HepG2 (cell line): ENCODE data around the gene ZNF524. TPM values are rescaled to one million over a fixed set of nuclear protein-coding genes. Genes with fewer than 3 reads are reported as not detected.

Experiments used
- ATAC-seq: fragments of 200-7000 bp; cut with Tn5 transposase; 3 replicates; pipeline ENCODE4 v1.9.1; 2020; ENCODE audit warnings: mild to moderate bottlenecking, moderate library complexity
- BruUV-seq: library from RNA; stranded (reverse); fragments of 400-500 nt; replicated peaks from 2 replicates; lab custom pipeline; 2021; lab: Mats Ljungman, UMichigan
- CTCF ChIA-PET: fragments of 300-600 bp; formaldehyde crosslinking; extraction: SDS; loops from one replicate; lab custom pipeline; 2021; ENCODE audit warnings: low total read pairs, inconsistent platforms, low intra/inter-chr PET ratio; lab: Yijun Ruan, JAX
- POLR2A ChIA-PET: fragments of 350-600 bp; sonication (Branson Sonifier 250); formaldehyde crosslinking; loops from one replicate; lab custom pipeline; 2020; ENCODE audit warnings: antibody characterized with exemption, inconsistent platforms; lab: Yijun Ruan, JAX
- DNase-seq: peaks from one replicate; pipeline ENCODE4 v3.0.0-alpha.2; 2015; ENCODE audit warnings: low spot score
- FAIRE-seq: peaks from 3 replicates; lab custom pipeline; 2011; peaks lifted over from hg19 to GRCh38; lab: Jason Lieb, UNC
- H2AFZ ChIP-seq: one replicate; pipeline ENCODE4 v1.6.1; 2011; ENCODE audit warnings: low read length, inconsistent platforms
- H3K27ac ChIP-seq: fragments of 300-600 bp; 3 replicates; pipeline ENCODE4 v1.8.0; 2011; ENCODE audit warnings: mixed run types, mild to moderate bottlenecking, mixed read lengths, low read length, inconsistent platforms; ENCODE audit not compliant: insufficient read depth; ENCODE audit errors: extremely low read length
- H3K27me3 ChIP-seq, 2 experiments: fragments of 200-600 bp in 1 of 2; 2 replicates in 1 of 2; 3 replicates in 1 of 2; pipeline versions ENCODE4 v1.6.0 to v1.8.0; 2011; ENCODE audit warnings: low read length in 2 of 2, mild to moderate bottlenecking in 2 of 2, moderate library complexity in 2 of 2, inconsistent platforms in 1 of 2; ENCODE audit not compliant: insufficient read depth in 2 of 2, control insufficient read depth in 1 of 2
- H3K36me3 ChIP-seq, 2 experiments: fragments of 200-600 bp in 1 of 2; replicated peaks in 1 of 2; 2 replicates in 1 of 2; 3 replicates in 1 of 2; pipeline versions ENCODE4 v1.5.1 to v1.8.0; 2011; ENCODE audit warnings: low read length in 2 of 2, inconsistent platforms in 1 of 2; ENCODE audit not compliant: insufficient read depth in 2 of 2, control insufficient read depth in 1 of 2
- H3K4me1 ChIP-seq: 2 replicates; pipeline ENCODE4 v1.5.1; 2012; ENCODE audit warnings: low read length, inconsistent platforms; ENCODE audit not compliant: insufficient read depth
- H3K4me2 ChIP-seq: 2 replicates; pipeline ENCODE4 v1.6.0; 2011; ENCODE audit warnings: low read depth, low read length, inconsistent platforms
- H3K4me3 ChIP-seq, 3 experiments: fragments of 200-600 bp in 1 of 3; sonication (generic), shearing (Covaris generic) in 1 of 3; replicated peaks in 1 of 3; 2 replicates each; pipeline ENCODE4 v1.5.1; 2011 to 2016; ENCODE audit warnings: low read length in 3 of 3, inconsistent platforms in 2 of 3, low read depth in 2 of 3, mild to moderate bottlenecking in 2 of 3, control low read depth in 1 of 3, mixed read lengths in 1 of 3; ENCODE audit not compliant: insufficient read depth in 1 of 3
- H3K79me2 ChIP-seq: one replicate; pipeline ENCODE4 v1.6.1; 2011; ENCODE audit warnings: low read length, inconsistent platforms; ENCODE audit not compliant: insufficient read depth
- H3K9ac ChIP-seq: 2 replicates; pipeline ENCODE4 v1.6.0; 2011; ENCODE audit warnings: mild to moderate bottlenecking, low read depth, low read length, inconsistent platforms; ENCODE audit not compliant: insufficient read depth
- H3K9me3 ChIP-seq: 2 replicates; pipeline ENCODE4 v1.5.1; 2012; ENCODE audit warnings: mild to moderate bottlenecking, low read length
- H4K20me1 ChIP-seq: 2 replicates; pipeline ENCODE4 v1.6.0; 2011; ENCODE audit warnings: inconsistent platforms, mild to moderate bottlenecking, low read length, moderate library complexity; ENCODE audit not compliant: insufficient read depth
- AGO2 ChIP-seq: fragments of 200-400 bp; formaldehyde crosslinking; optimal IDR thresholded peaks from 2 replicates; pipeline ENCODE3; 2017; ENCODE audit warnings: mild to moderate bottlenecking, low read depth, low read length, moderate library complexity
- ATF6 ChIP-seq: sonication (generic); formaldehyde crosslinking; conservative IDR thresholded peaks from 2 replicates; pipeline ENCODE4 v1.4.0; 2020; ENCODE audit warnings: missing genetic modification reagents
- RBFOX2 ChIP-seq: fragments of 200-400 bp; formaldehyde crosslinking; IDR thresholded peaks from 2 replicates; pipeline ENCODE4 v1.6.1; 2017; ENCODE audit warnings: low read depth, mild to moderate bottlenecking, low read length
- ZNF816 ChIP-seq: sonication (generic); formaldehyde crosslinking; IDR thresholded peaks from 2 replicates; pipeline ENCODE4 v1.8.0; 2022; ENCODE audit warnings: missing genetic modification reagents, mild to moderate bottlenecking, borderline replicate concordance
- WGBS: methylation state at CpG from one replicate; pipeline ENCODE4 v1.1.6; 2017; ENCODE audit warnings: low lambda C conversion rate; 5-methylcytosine and 5-hydroxymethylcytosine counted together
- in situ Hi-C: cut with HindIII; loops from 2 replicates; pipeline ENCODE4 v1.10.0; 2017; ENCODE audit warnings: low pct_unique_long_range_greater_than_20kb; ENCODE audit not compliant: extremely low pct_ligation_motif_present
- intact Hi-C: fragments of 100-400 bp; cut with micrococcal nuclease; formaldehyde crosslinking; loops from one replicate; pipeline ENCODE4 v1.10.0; 2022; ENCODE audit not compliant: unreplicated experiment
- polyA plus RNA-seq, 8 experiments: library from polyadenylated mRNA; depleted of rRNA in 3 of 8; stranded (reverse) in 7 of 8; unstranded in 1 of 8; fragments of >200 nt; fragmentation: Illumina TruSeq in 4 of 8; extraction: Trizol in 4 of 8; gene quantifications; 2 replicates each; pipeline versions ENCODE4 v1.2.1 to v1.2.3, GENCODE V29; 2011 to 2016; ENCODE audit warnings: low read depth in 4 of 8, missing spikeins in 1 of 8, mixed read lengths in 1 of 8; ENCODE audit not compliant: insufficient read depth in 1 of 8
- total RNA-seq, 5 experiments: library from RNA; depleted of rRNA; stranded (reverse); fragments of >200 nt; fragmentation: Illumina TruSeq; extraction: Trizol; gene quantifications; 2 replicates each; pipeline ENCODE4 v1.2.3, GENCODE V29; 2016; ENCODE audit warnings: low read depth in 1 of 5

Gene ZNF524
- total and polyA plus RNA-seq, 2 of the 13 experiments (the other 11 are each of a cell fraction or from before 2014, with no cell fraction given), result 3.2 to 4.6 TPM

- Histone ChIP-seq H3K27ac (no peak overlapping the region), H4K20me1 (no peaks in the 10 kb centered on the region), H3K79me2 (no peaks in the 10 kb centered on the region), H3K4me3 (no peak overlapping the region), H3K36me3 (peaks cover 10 to 27% of the 10 kb centered on the region in 2 experiments; a peak in 4 of 5 replicates), H3K9ac (no peak overlapping the region), H3K4me2 (no peak overlapping the region), H3K27me3 (no peaks in the 10 kb centered on the region), H3K4me1 (no peaks in the 10 kb centered on the region), H2AFZ (no peak overlapping the region), H3K9me3 (no peaks in the 10 kb centered on the region)
- CTCF ChIA-PET, result no interaction called here
- ATAC-seq (no peak), DNase-seq (no peak), FAIRE-seq (no peak)
- BruUV-seq, result no TSS peak
- no peak for TF ChIP-seq ATF6 (CRISPR knock-in tag)
- peak; percentile 79 for TF ChIP-seq AGO2
- TF ChIP-seq ZNF816 (CRISPR knock-in tag), result no peak
- peak; percentile 62 for TF ChIP-seq RBFOX2
- 98% methylated on average over 45 of the region's 73 CpGs for WGBS
- in situ Hi-C loops, result no loop called here
- POLR2A ChIA-PET, result no interaction called here
- intact Hi-C loops, result no loop called here
These were observed 7.5 kb upstream of the ZNF524 start for GRCh38 chr19:55592391-55593090.
